ENCODE results near the gene ELL3.

GRCh38 chr15:43762824-43763223 lies 13.9 kb downstream of the ELL3 start:
- TF ChIP-seq, protein P1, sequence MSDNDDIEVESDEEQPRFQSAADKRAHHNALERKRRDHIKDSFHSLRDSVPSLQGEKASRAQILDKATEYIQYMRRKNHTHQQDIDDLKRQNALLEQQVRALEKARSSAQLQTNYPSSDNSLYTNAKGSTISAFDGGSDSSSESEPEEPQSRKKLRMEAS (IDR thresholded peaks at IDR 0.05; ENCODE audit: low read depth, low read length) = no peak
- TF ChIP-seq CTCF (IDR thresholded peaks at IDR 0.05; ENCODE audit: low read depth, low read length) = no peak
- no peak for TF ChIP-seq POLR2A (IDR thresholded peaks at IDR 0.05; ENCODE audit: extremely low read depth, insufficient read length)
- no peak for TF ChIP-seq MYC (IDR thresholded peaks at IDR 0.05; ENCODE audit: low read depth, low read length)

All from NB4 (cell line).